ENCODE measurements around the gene SLC44A2. TPM values are rescaled to one million over a fixed set of nuclear protein-coding genes. Genes with fewer than 3 reads are reported as not detected.

Gene SLC44A2
- total RNA-seq, 1 experiment from 2014 or later: 31.5 TPM

- Histone ChIP-seq H3K27ac (ENCODE audit: low read length) (no peak overlapping the region), H3K27me3 (ENCODE audit: control insufficient read depth, insufficient read depth, low read length) (no peaks in the 10 kb centered on the region), H3K36me3 (ENCODE audit: control insufficient read depth, insufficient read depth, low read length) (no peaks in the 10 kb centered on the region), H3K9me3 (ENCODE audit: control insufficient read depth, insufficient read depth, low read depth, low read length) (no peaks in the 10 kb centered on the region), H3K4me1 (ENCODE audit: control insufficient read depth, insufficient read depth, low read length) (peaks cover 16% of the 10 kb centered on the region), H3K4me3 (ENCODE audit: low read depth in 2 of 2, low read length in 2 of 2) (no peak overlapping the region)
- in situ Hi-C loops (cut with HindIII; ENCODE audit: low pct_unique_long_range_greater_than_20kb, low sequenced_read_pairs) (no loop called here), intact Hi-C loops (cut with micrococcal nuclease; ENCODE audit: unreplicated experiment) (no loop called here)
- no peak for TF ChIP-seq TCF7L2 (IDR thresholded peaks at IDR 0.05; ENCODE audit: low read depth, low read length)
- no peak for TF ChIP-seq REST (IDR thresholded peaks at IDR 0.05; ENCODE audit: insufficient read depth in 1 of 2, low read depth in 2 of 2, low read length in 1 of 2)
- TF ChIP-seq SIN3A (IDR thresholded peaks at IDR 0.05; ENCODE audit: borderline replicate concordance, insufficient read depth, low read depth, low read length): no peak
- no peak for TF ChIP-seq CTCF (IDR thresholded peaks at IDR 0.05)
- no peak for TF ChIP-seq POLR2AphosphoS5 (IDR thresholded peaks at IDR 0.05; ENCODE audit: low read depth, low read length)
- POLR2A ChIA-PET: interaction anchor here (0.6 kb wide), 1 partner anchor 16 kb away, joined by 13 read pairs; no protein-coding TSS in a partner anchor
- ATAC-seq (0 out of 2 replicates have a peak, but pooled peaks have one; percentile 10), DNase-seq (ENCODE audit: low read depth, low spot score) (no peak)
- CTCF ChIA-PET: interaction anchor here (0.5 to 0.7 kb wide), 2 partner anchors 40 to 55 kb away, joined by 3 read pairs; no protein-coding TSS in a partner anchor
- BruUV-seq (replicated peaks): no TSS peak
These were observed 20.8 kb upstream of the SLC44A2 start for GRCh38 chr19:10604460-10604980.

GRCh38 chr19:10611907-10612306, 13.4 kb upstream of the SLC44A2 start:
- no peaks in the 10 kb centered on the region for H3K27me3 ChIP-seq (ENCODE audit: control insufficient read depth, insufficient read depth, low read length)
- in situ Hi-C loops (cut with HindIII; ENCODE audit: low pct_unique_long_range_greater_than_20kb, low sequenced_read_pairs): no loop called here
- DNase-seq (ENCODE audit: low read depth, low spot score) (no peak), ATAC-seq (no peak)
- TF ChIP-seq POLR2AphosphoS5 (IDR thresholded peaks at IDR 0.05; ENCODE audit: low read depth, low read length): no peak
- TF ChIP-seq SIN3A (IDR thresholded peaks at IDR 0.05; ENCODE audit: borderline replicate concordance, insufficient read depth, low read depth, low read length): no peak
- TF ChIP-seq CTCF (IDR thresholded peaks at IDR 0.05): no peak
- no peak for TF ChIP-seq TCF7L2 (IDR thresholded peaks at IDR 0.05; ENCODE audit: low read depth, low read length)
- intact Hi-C loops (cut with micrococcal nuclease; ENCODE audit: unreplicated experiment): no loop called here
- H3K36me3 ChIP-seq (ENCODE audit: control insufficient read depth, insufficient read depth, low read length): no peaks in the 10 kb centered on the region
- H3K9me3 ChIP-seq (ENCODE audit: control insufficient read depth, insufficient read depth, low read depth, low read length): no peaks in the 10 kb centered on the region
- no peak overlapping the region for H3K4me3 ChIP-seq (ENCODE audit: low read depth in 2 of 2, low read length in 2 of 2)
- POLR2A ChIA-PET: no interaction called here
- no peak overlapping the region for H3K27ac ChIP-seq (ENCODE audit: low read length)
- BruUV-seq (replicated peaks): no TSS peak
- CTCF ChIA-PET: interaction anchor here (0.6 kb wide), 1 partner anchor 221 kb away, joined by 6 read pairs; no protein-coding TSS in a partner anchor
- H3K4me1 ChIP-seq (ENCODE audit: control insufficient read depth, insufficient read depth, low read length): no peaks in the 10 kb centered on the region
